ENCODE data around the gene U2AF2. TPM values are rescaled to one million over a fixed set of nuclear protein-coding genes. Genes with fewer than 3 reads are reported as not detected.

U2AF2 gene
- total RNA-seq, 1 donor from 2014 or later, result 195 TPM

GRCh38 chr19:55656988-55657747 is 2.3 kb downstream of the U2AF2 start:
- DNase-seq (ENCODE audit: low spot score), result no peak

- DNase-seq (ENCODE audit: low spot score), result no peak
Observed at GRCh38 chr19:55658846-55659459, 4.1 kb downstream of the U2AF2 start.

GRCh38 chr19:55659822-55660221 is 5.0 kb downstream of the U2AF2 start:
- no peak for DNase-seq (ENCODE audit: low spot score)

GRCh38 chr19:55660404-55660803 is 5.6 kb downstream of the U2AF2 start:
- DNase-seq (ENCODE audit: low spot score), result no peak

GRCh38 chr19:55660991-55661390 is 6.2 kb downstream of the U2AF2 start:
- no peak for DNase-seq (ENCODE audit: low spot score)

- DNase-seq (ENCODE audit: low spot score), result no peak
Observed at GRCh38 chr19:55661826-55662225, 7.0 kb downstream of the U2AF2 start.

GRCh38 chr19:55663846-55664536 is 9.2 kb downstream of the U2AF2 start:
- DNase-seq (ENCODE audit: low spot score), result no peak

GRCh38 chr19:55666343-55667005 is 11.6 kb downstream of the U2AF2 start:
- no peak for DNase-seq (ENCODE audit: low spot score)

- DNase-seq (ENCODE audit: low spot score), result no peak
Observed at GRCh38 chr19:55667006-55667381, 12.2 kb downstream of the U2AF2 start.

- no peak for DNase-seq (ENCODE audit: low spot score)
Observed at GRCh38 chr19:55667511-55667910, 12.7 kb downstream of the U2AF2 start.

- no peak for DNase-seq (ENCODE audit: low spot score)
Observed at GRCh38 chr19:55667958-55668357, 13.1 kb downstream of the U2AF2 start.

GRCh38 chr19:55668603-55669348 is 13.9 kb downstream of the U2AF2 start:
- no peak for DNase-seq (ENCODE audit: low spot score)

GRCh38 chr19:55669418-55670279 is 14.8 kb downstream of the U2AF2 start:
- no peak for DNase-seq (ENCODE audit: low spot score)

- no peak for DNase-seq (ENCODE audit: low spot score)
Observed at GRCh38 chr19:55670280-55671053, 15.6 kb downstream of the U2AF2 start.

- no peak for DNase-seq (ENCODE audit: low spot score)
Observed at GRCh38 chr19:55671054-55671378, 16.2 kb downstream of the U2AF2 start.

- DNase-seq (ENCODE audit: low spot score), result no peak
Observed at GRCh38 chr19:55672418-55672817, 17.6 kb downstream of the U2AF2 start.

GRCh38 chr19:55673465-55673864 is 18.6 kb downstream of the U2AF2 start:
- no peak for DNase-seq (ENCODE audit: low spot score)

- no peak for DNase-seq (ENCODE audit: low spot score)
Observed at GRCh38 chr19:55673889-55674288, 19.1 kb downstream of the U2AF2 start.

- no peak for DNase-seq (ENCODE audit: low spot score)
Observed at GRCh38 chr19:55674459-55674840, 19.6 kb downstream of the U2AF2 start.

Data from ureter (tissue), 1 donor.